ENCODE results near the gene NR2F1-AS1.
"Not testable (repeated sequence)": the region's sequence is repeated elsewhere in the genome, so short reads cannot be mapped to it uniquely, and the experiment has no call there.

Gene NR2F1-AS1

GRCh38 chr5:93575461-93576414 is 5.3 kb downstream of the NR2F1-AS1 start:
- no peak for DNase-seq

- DNase-seq, result no peak
These were observed 6.3 kb downstream of the NR2F1-AS1 start for GRCh38 chr5:93574491-93575305.

GRCh38 chr5:93573354-93574351 is 7.4 kb downstream of the NR2F1-AS1 start:
- no peak for DNase-seq

- no peak for DNase-seq
These were observed 8.2 kb downstream of the NR2F1-AS1 start for GRCh38 chr5:93572608-93573353.

GRCh38 chr5:93572101-93572607 is 8.9 kb downstream of the NR2F1-AS1 start:
- no peak for DNase-seq

- DNase-seq, result no peak
These were observed 9.7 kb downstream of the NR2F1-AS1 start for GRCh38 chr5:93571114-93571949.

GRCh38 chr5:93570294-93571113 is 10.5 kb downstream of the NR2F1-AS1 start:
- no peak for DNase-seq

GRCh38 chr5:93569300-93570160 is 11.5 kb downstream of the NR2F1-AS1 start:
- no peak for DNase-seq

GRCh38 chr5:93567424-93567823 is 13.6 kb downstream of the NR2F1-AS1 start:
- no peak for DNase-seq

- DNase-seq, result no peak
These were observed 14.9 kb downstream of the NR2F1-AS1 start for GRCh38 chr5:93566091-93566490.

- no peak for DNase-seq
These were observed 23.9 kb downstream of the NR2F1-AS1 start for GRCh38 chr5:93557021-93557604.

GRCh38 chr5:93549594-93549993 is 31.4 kb downstream of the NR2F1-AS1 start:
- not testable (repeated sequence) for DNase-seq

GRCh38 chr5:93545872-93546271 is 35.1 kb downstream of the NR2F1-AS1 start:
- no peak for DNase-seq

- peak; percentile 66 to 85 for DNase-seq
These were observed 48.6 kb downstream of the NR2F1-AS1 start for GRCh38 chr5:93532370-93532769.

GRCh38 chr5:93521815-93522214 is 59.2 kb downstream of the NR2F1-AS1 start:
- DNase-seq, result not testable (repeated sequence)

GRCh38 chr5:93519740-93520139 is 61.3 kb downstream of the NR2F1-AS1 start:
- DNase-seq, result no peak

GRCh38 chr5:93517828-93518227 is 63.2 kb downstream of the NR2F1-AS1 start:
- DNase-seq, result no peak

- no peak for DNase-seq
These were observed 67.7 kb downstream of the NR2F1-AS1 start for GRCh38 chr5:93513298-93513697.
